ENCODE measurements around the gene IQSEC3.
"Not testable (repeated sequence)": the region's sequence is repeated elsewhere in the genome, so short reads cannot be mapped to it uniquely, and the experiment has no call there.

IQSEC3 gene

GRCh38 chr12:77769-78383 is 11.3 kb downstream of the IQSEC3 start:
- H3K36me3 ChIP-seq; H3K4me1 ChIP-seq (ENCODE audit: control insufficient read depth in 1 of 2, insufficient read depth in 1 of 2, low read depth in 1 of 2, low read length in 1 of 2); H3K27ac ChIP-seq; H3K9me3 ChIP-seq; H3K4me3 ChIP-seq (ENCODE audit: low read depth in 1 of 2, low read length in 1 of 2): not testable (repeated sequence)
- peaks cover 88% of the 10 kb centered on the region for H3K27me3 ChIP-seq

GRCh38 chr12:78981-79380 is 12.4 kb downstream of the IQSEC3 start:
- H3K27me3 ChIP-seq, result peaks cover 86% of the 10 kb centered on the region
- no peaks in the 10 kb centered on the region for H3K9me3 ChIP-seq
- H3K4me1 ChIP-seq (ENCODE audit: control insufficient read depth in 1 of 2, insufficient read depth in 1 of 2, low read depth in 1 of 2, low read length in 1 of 2), result no peaks in the 10 kb centered on the region
- H3K4me3 ChIP-seq (ENCODE audit: low read depth in 1 of 2, low read length in 1 of 2), result no peak overlapping the region
- H3K27ac ChIP-seq, result no peak overlapping the region
- TF ChIP-seq, protein P1, sequence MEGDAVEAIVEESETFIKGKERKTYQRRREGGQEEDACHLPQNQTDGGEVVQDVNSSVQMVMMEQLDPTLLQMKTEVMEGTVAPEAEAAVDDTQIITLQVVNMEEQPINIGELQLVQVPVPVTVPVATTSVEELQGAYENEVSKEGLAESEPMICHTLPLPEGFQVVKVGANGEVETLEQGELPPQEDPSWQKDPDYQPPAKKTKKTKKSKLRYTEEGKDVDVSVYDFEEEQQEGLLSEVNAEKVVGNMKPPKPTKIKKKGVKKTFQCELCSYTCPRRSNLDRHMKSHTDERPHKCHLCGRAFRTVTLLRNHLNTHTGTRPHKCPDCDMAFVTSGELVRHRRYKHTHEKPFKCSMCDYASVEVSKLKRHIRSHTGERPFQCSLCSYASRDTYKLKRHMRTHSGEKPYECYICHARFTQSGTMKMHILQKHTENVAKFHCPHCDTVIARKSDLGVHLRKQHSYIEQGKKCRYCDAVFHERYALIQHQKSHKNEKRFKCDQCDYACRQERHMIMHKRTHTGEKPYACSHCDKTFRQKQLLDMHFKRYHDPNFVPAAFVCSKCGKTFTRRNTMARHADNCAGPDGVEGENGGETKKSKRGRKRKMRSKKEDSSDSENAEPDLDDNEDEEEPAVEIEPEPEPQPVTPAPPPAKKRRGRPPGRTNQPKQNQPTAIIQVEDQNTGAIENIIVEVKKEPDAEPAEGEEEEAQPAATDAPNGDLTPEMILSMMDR (IDR thresholded peaks at IDR 0.05), result no peak
- H3K36me3 ChIP-seq, result no peaks in the 10 kb centered on the region

DNA sequence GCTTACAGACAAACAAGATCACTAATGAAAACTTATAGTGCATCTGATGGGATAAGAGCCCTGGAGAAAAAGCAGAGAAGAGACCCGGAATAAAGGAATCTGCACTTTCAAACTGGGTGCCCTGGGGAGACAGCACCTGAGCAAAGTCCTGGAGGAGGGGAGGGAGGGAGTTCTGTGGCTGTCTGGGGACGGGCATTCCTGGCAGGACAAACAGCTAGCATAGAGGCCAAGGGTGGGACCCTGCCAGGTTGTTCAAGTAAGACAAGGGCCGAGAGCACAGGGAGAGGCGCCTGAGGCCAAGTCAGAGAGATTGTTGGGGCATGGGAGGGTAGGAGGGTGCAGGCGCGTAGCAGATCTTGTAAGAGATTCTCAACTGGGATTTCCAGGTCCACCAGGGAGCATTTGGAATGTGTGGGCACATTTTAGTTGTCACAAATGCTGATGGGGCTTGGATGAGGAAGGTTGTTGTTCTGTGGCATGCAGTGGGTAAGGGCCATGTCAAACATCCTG is 14.2 kb downstream of the IQSEC3 start:
- Histone ChIP-seq H3K9me3 (no peaks in the 10 kb centered on the region), H3K27ac (no peak overlapping the region), H3K4me1 (ENCODE audit: control insufficient read depth in 1 of 2, insufficient read depth in 1 of 2, low read depth in 1 of 2, low read length in 1 of 2) (no peaks in the 10 kb centered on the region), H3K4me3 (ENCODE audit: low read depth in 1 of 2, low read length in 1 of 2) (no peak overlapping the region), H3K27me3 (peaks cover 71% of the 10 kb centered on the region), H3K36me3 (no peaks in the 10 kb centered on the region)
- TF ChIP-seq, protein P1 (IDR thresholded peaks at IDR 0.05), result no peak

GRCh38 chr12:82740-83139 is 16.2 kb downstream of the IQSEC3 start:
- TF ChIP-seq, protein P1 (IDR thresholded peaks at IDR 0.05), result no peak
- no peaks in the 10 kb centered on the region for H3K9me3 ChIP-seq
- H3K27ac ChIP-seq, result no peak overlapping the region
- H3K27me3 ChIP-seq, result peaks cover 52% of the 10 kb centered on the region
- H3K36me3 ChIP-seq, result no peaks in the 10 kb centered on the region
- no peaks in the 10 kb centered on the region for H3K4me1 ChIP-seq (ENCODE audit: control insufficient read depth in 1 of 2, insufficient read depth in 1 of 2, low read depth in 1 of 2, low read length in 1 of 2)
- no peak overlapping the region for H3K4me3 ChIP-seq (ENCODE audit: low read depth in 1 of 2, low read length in 1 of 2)

GRCh38 chr12:84056-84455 is 17.5 kb downstream of the IQSEC3 start:
- Histone ChIP-seq H3K4me3 (ENCODE audit: low read depth in 1 of 2, low read length in 1 of 2) (no peak overlapping the region), H3K27ac (no peak overlapping the region), H3K36me3 (no peaks in the 10 kb centered on the region), H3K4me1 (ENCODE audit: control insufficient read depth in 1 of 2, insufficient read depth in 1 of 2, low read depth in 1 of 2, low read length in 1 of 2) (no peaks in the 10 kb centered on the region), H3K27me3 (peaks cover 39% of the 10 kb centered on the region), H3K9me3 (no peaks in the 10 kb centered on the region)
- TF ChIP-seq, protein P1 (IDR thresholded peaks at IDR 0.05), result no peak

DNA sequence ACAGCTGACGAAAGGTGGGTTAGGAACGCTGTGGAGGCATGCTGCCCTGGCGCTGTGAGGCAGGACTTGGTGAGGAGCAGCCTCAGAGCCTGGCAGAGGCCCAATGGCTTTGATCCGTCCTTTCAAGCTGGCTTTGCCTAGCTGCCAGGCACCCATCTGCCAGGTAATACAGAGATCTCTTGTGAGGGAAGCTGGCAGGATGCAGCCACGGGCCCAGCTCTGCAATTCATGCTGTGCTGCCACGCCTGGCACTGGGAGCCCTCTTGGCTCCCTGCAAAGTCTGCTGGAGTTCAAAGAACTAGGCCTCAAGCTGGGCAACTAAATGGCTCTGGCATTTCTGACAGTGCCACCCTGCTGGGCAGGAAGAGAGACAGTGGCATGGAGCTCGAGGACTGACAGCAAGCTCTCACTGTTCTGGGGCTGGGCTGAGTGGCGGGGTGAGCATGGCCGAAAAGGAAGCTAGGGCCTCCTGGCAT is 18.7 kb downstream of the IQSEC3 start:
- Histone ChIP-seq H3K9me3 (no peaks in the 10 kb centered on the region), H3K4me1 (ENCODE audit: control insufficient read depth in 1 of 2, insufficient read depth in 1 of 2, low read depth in 1 of 2, low read length in 1 of 2) (no peaks in the 10 kb centered on the region), H3K36me3 (no peaks in the 10 kb centered on the region), H3K27me3 (peaks cover 28% of the 10 kb centered on the region), H3K27ac (no peak overlapping the region), H3K4me3 (ENCODE audit: low read depth in 1 of 2, low read length in 1 of 2) (no peak overlapping the region)
- TF ChIP-seq, protein P1 (IDR thresholded peaks at IDR 0.05), result no peak
